H9 (cell line): ENCODE data around the gene SYT17. TPM values are rescaled to one million over a fixed set of nuclear protein-coding genes. Genes with fewer than 3 reads are reported as not detected.

Experiments
- DNase-seq: peaks from one replicate; pipeline ENCODE4 v3.0.0-alpha.2; 2017
- H2AFZ ChIP-seq: one replicate; pipeline ENCODE4 v1.6.1; 2013; ENCODE audit warnings: mild to moderate bottlenecking, low read length, control low read depth, moderate library complexity
- H2AK5ac ChIP-seq: 2 replicates; pipeline ENCODE4 v1.6.1; 2013; ENCODE audit warnings: low read length, control low read depth, mixed read lengths; ENCODE audit not compliant: insufficient read length
- H2BK120ac ChIP-seq: one replicate; pipeline ENCODE4 v1.6.1; 2013; ENCODE audit warnings: low read depth, mild to moderate bottlenecking, low read length, control low read depth, inconsistent platforms; ENCODE audit not compliant: poor library complexity, severe bottlenecking
- H2BK12ac ChIP-seq: 2 replicates; pipeline ENCODE4 v1.6.1; 2013; ENCODE audit warnings: low read length, control low read depth, mixed read lengths, low read depth; ENCODE audit not compliant: insufficient read length
- H2BK15ac ChIP-seq: 2 replicates; pipeline ENCODE4 v1.6.1; 2013; ENCODE audit warnings: low read depth, low read length, control low read depth
- H2BK20ac ChIP-seq: one replicate; pipeline ENCODE4 v1.6.1; 2013; ENCODE audit warnings: low read depth, mild to moderate bottlenecking, low read length, control low read depth, inconsistent platforms; ENCODE audit not compliant: poor library complexity, severe bottlenecking
- H2BK5ac ChIP-seq: 2 replicates; pipeline ENCODE4 v1.6.1; 2013; ENCODE audit warnings: low read length, control low read depth, mixed read lengths; ENCODE audit not compliant: insufficient read length
- H3K14ac ChIP-seq: 2 replicates; pipeline ENCODE4 v1.6.1; 2013; ENCODE audit warnings: low read length, control low read depth; ENCODE audit not compliant: insufficient read depth
- H3K18ac ChIP-seq: 2 replicates; pipeline ENCODE4 v1.6.1; 2013; ENCODE audit warnings: low read depth, mild to moderate bottlenecking, mixed read lengths, low read length, control low read depth; ENCODE audit not compliant: insufficient read length
- H3K23ac ChIP-seq: 2 replicates; pipeline ENCODE4 v1.6.1; 2013; ENCODE audit warnings: low read length, control low read depth, mixed read lengths, low read depth; ENCODE audit not compliant: insufficient read length
- H3K23me2 ChIP-seq: 2 replicates; pipeline ENCODE4 v1.6.1; 2013; ENCODE audit warnings: low read depth, mild to moderate bottlenecking, mixed read lengths, low read length, control low read depth; ENCODE audit not compliant: insufficient read length, poor library complexity, severe bottlenecking
- H3K27ac ChIP-seq: 2 replicates; pipeline ENCODE4 v1.5.1; 2013; ENCODE audit warnings: low read length, control low read depth, mixed read lengths, low read depth; ENCODE audit not compliant: insufficient read length
- H3K27me3 ChIP-seq: 2 replicates; pipeline ENCODE4 v1.6.1; 2013; ENCODE audit warnings: low read length, control low read depth, inconsistent platforms; ENCODE audit not compliant: insufficient read depth
- H3K4ac ChIP-seq: 2 replicates; pipeline ENCODE4 v1.6.1; 2013; ENCODE audit warnings: low read depth, mild to moderate bottlenecking, control low read depth, inconsistent platforms, low read length, moderate library complexity
- H3K4me1 ChIP-seq: 2 replicates; pipeline ENCODE4 v1.6.1; 2013; ENCODE audit warnings: low read length, control low read depth, inconsistent platforms; ENCODE audit not compliant: insufficient read depth
- H3K4me2 ChIP-seq: 2 replicates; pipeline ENCODE4 v1.6.1; 2013; ENCODE audit warnings: low read length, control low read depth, mixed read lengths; ENCODE audit not compliant: insufficient read length, insufficient read depth
- H3K56ac ChIP-seq: 2 replicates; pipeline ENCODE4 v1.6.1; 2013; ENCODE audit warnings: low read depth, mild to moderate bottlenecking, mixed read lengths, low read length, control low read depth; ENCODE audit not compliant: insufficient read length
- H3K79me1 ChIP-seq: 2 replicates; pipeline ENCODE4 v1.6.1; 2013; ENCODE audit warnings: low read depth, mild to moderate bottlenecking, moderate library complexity, low read length, control low read depth, inconsistent platforms; ENCODE audit not compliant: insufficient read depth, poor library complexity, severe bottlenecking
- H3K79me2 ChIP-seq: 2 replicates; pipeline ENCODE4 v1.6.1; 2013; ENCODE audit warnings: low read length, control low read depth, inconsistent platforms; ENCODE audit not compliant: insufficient read depth
- H3K9ac ChIP-seq: 2 replicates; pipeline ENCODE4 v1.6.1; 2013; ENCODE audit warnings: low read length, control low read depth, mixed read lengths; ENCODE audit not compliant: insufficient read length; ENCODE audit errors: extremely low read depth
- H3K9me3 ChIP-seq: one replicate; pipeline ENCODE4 v1.6.1; 2013; ENCODE audit warnings: low read depth, low read length, inconsistent platforms; ENCODE audit not compliant: control insufficient read depth
- H3T11ph ChIP-seq: one replicate; pipeline ENCODE4 v1.6.1; 2013; ENCODE audit warnings: mild to moderate bottlenecking, low read length, control low read depth, inconsistent platforms
- H4K20me1 ChIP-seq: one replicate; pipeline ENCODE4 v1.6.1; 2013; ENCODE audit not compliant: control insufficient read depth, insufficient read length, insufficient read depth
- H4K5ac ChIP-seq: 2 replicates; pipeline ENCODE4 v1.6.1; 2013; ENCODE audit warnings: low read depth, mild to moderate bottlenecking, mixed read lengths, low read length, control low read depth; ENCODE audit not compliant: insufficient read length
- H4K8ac ChIP-seq: replicated peaks from 2 replicates; pipeline ENCODE4 v1.6.1; 2013; ENCODE audit warnings: low read length, control low read depth, mixed read lengths, low read depth; ENCODE audit not compliant: insufficient read length
- H4K91ac ChIP-seq: 2 replicates; pipeline ENCODE4 v1.6.1; 2013; ENCODE audit warnings: low read depth, mild to moderate bottlenecking, moderate library complexity, mixed read lengths, low read length, control low read depth; ENCODE audit not compliant: insufficient read length
- H3K27ac Mint-ChIP-seq, 3 experiments: 2 replicates in 2 of 3; 3 replicates in 1 of 3; pipeline ENCODE4 v1.8.0; 2020 to 2021; ENCODE audit warnings: mixed read lengths in 3 of 3, mild to moderate bottlenecking in 1 of 3, moderate library complexity in 1 of 3
- H3K27me3 Mint-ChIP-seq: 2 replicates; pipeline ENCODE4 v1.8.0; 2021; ENCODE audit warnings: low read depth, mild to moderate bottlenecking, moderate library complexity, mixed read lengths
- H3K36me3 Mint-ChIP-seq, 3 experiments: 2 replicates in 2 of 3; 3 replicates in 1 of 3; pipeline ENCODE4 v1.8.0; 2020 to 2021; ENCODE audit warnings: low read depth in 3 of 3, mixed read lengths in 3 of 3; ENCODE audit not compliant: insufficient read depth in 1 of 3
- H3K4me1 Mint-ChIP-seq, 2 experiments: 2 replicates each; pipeline ENCODE4 v1.8.0; 2020; ENCODE audit warnings: mixed read lengths in 2 of 2
- H3K4me3 Mint-ChIP-seq, 2 experiments: 2 replicates in 1 of 2; 3 replicates in 1 of 2; pipeline ENCODE4 v1.8.0; 2020 to 2021; ENCODE audit warnings: mild to moderate bottlenecking in 2 of 2, mixed read lengths in 2 of 2, moderate library complexity in 1 of 2
- H3K9me3 Mint-ChIP-seq, 2 experiments: 2 replicates in 1 of 2; 3 replicates in 1 of 2; pipeline ENCODE4 v1.8.0; 2020; ENCODE audit warnings: mild to moderate bottlenecking in 2 of 2, mixed read lengths in 2 of 2, moderate library complexity in 1 of 2
- CTCF ChIP-seq: fragments of 200-600 bp; sonication (generic); conservative IDR thresholded peaks from 3 replicates; pipeline ENCODE4 v1.8.0; 2021; ENCODE audit warnings: antibody characterized with exemption, mild to moderate bottlenecking
- WGBS: extraction: QIAGEN DNeasy Blood & Tissue Kit; methylation state at CpG from one replicate; pipeline ENCODE4 v1.1.7; 2013; ENCODE audit warnings: missing lambda C conversion rate, low lambda C conversion rate, mixed read lengths; ENCODE audit not compliant: insufficient read length; ENCODE audit errors: extremely low coverage; 5-methylcytosine and 5-hydroxymethylcytosine counted together
- total RNA-seq: library from RNA; stranded (reverse); gene quantifications from 2 replicates; pipeline ENCODE4 v1.2.1, GENCODE V29; 2021

The SYT17 gene
- total RNA-seq, 1 experiment from 2014 or later: 3.0 TPM

GRCh38 chr16:19163215-19163614, 4.8 kb upstream of the SYT17 start:
- no peaks in the 10 kb centered on the region for H3K79me1 ChIP-seq
- no CpG with 5 or more reads among the region's 1 CpG for WGBS
- H2BK12ac ChIP-seq: no peak overlapping the region
- peaks cover 2% of the 10 kb centered on the region for H3K27me3 Mint-ChIP-seq
- no peak overlapping the region for H2BK120ac ChIP-seq
- no peak overlapping the region for H3K14ac ChIP-seq
- H4K8ac ChIP-seq: no peak overlapping the region
- H3K27ac ChIP-seq: no peak overlapping the region
- H2AFZ ChIP-seq: no peak overlapping the region
- DNase-seq: no peak
- H4K20me1 ChIP-seq: no peaks in the 10 kb centered on the region
- H2BK20ac ChIP-seq: no peak overlapping the region
- H4K91ac ChIP-seq: no peak overlapping the region
- H3K9me3 ChIP-seq: no peaks in the 10 kb centered on the region
- no peak overlapping the region for H3K23ac ChIP-seq
- H3K9ac ChIP-seq: no peak overlapping the region
- no peak overlapping the region for H2BK5ac ChIP-seq
- no peak overlapping the region for H2BK15ac ChIP-seq
- H3K9me3 Mint-ChIP-seq: no peaks in the 10 kb centered on the region
- no peak for TF ChIP-seq CTCF
- H3K4me3 Mint-ChIP-seq: no peak overlapping the region
- no peak overlapping the region for H2AK5ac ChIP-seq
- no peaks in the 10 kb centered on the region for H3K4me1 ChIP-seq
- no peaks in the 10 kb centered on the region for H3K27me3 ChIP-seq
- H3K4me2 ChIP-seq: no peak overlapping the region
- H3K56ac ChIP-seq: no peak overlapping the region
- H3T11ph ChIP-seq: no peak overlapping the region
- H3K18ac ChIP-seq: no peak overlapping the region
- no peaks in the 10 kb centered on the region for H3K36me3 Mint-ChIP-seq
- peaks cover 3% of the 10 kb centered on the region for H3K23me2 ChIP-seq
- H3K79me2 ChIP-seq: no peaks in the 10 kb centered on the region
- H4K5ac ChIP-seq: no peak overlapping the region
- no peak overlapping the region for H3K27ac Mint-ChIP-seq
- H3K4me1 Mint-ChIP-seq: no peaks in the 10 kb centered on the region
- no peak overlapping the region for H3K4ac ChIP-seq
